A673 (cell line): ENCODE data around the gene FXYD3.

Source experiments
- EZH2 ChIP-seq: fragments of 200-600 bp; sonication (generic); IDR thresholded peaks from 2 replicates; pipeline ENCODE4 v1.6.1; 2017; ENCODE audit warnings: borderline replicate concordance, low read depth, mild to moderate bottlenecking, mixed read lengths, antibody characterized with exemption, low read length; ENCODE audit not compliant: poor library complexity, severe bottlenecking
- TF ChIP-seq, protein P1 (sequence below): fragments of 300-800, 200-600 bp; sonication (generic); conservative IDR thresholded peaks from 2 replicates; pipeline ENCODE4 v1.5.1; 2017; ENCODE audit warnings: low read depth, mild to moderate bottlenecking, antibody characterized with exemption, low read length, moderate library complexity, mixed read lengths

DNA sequence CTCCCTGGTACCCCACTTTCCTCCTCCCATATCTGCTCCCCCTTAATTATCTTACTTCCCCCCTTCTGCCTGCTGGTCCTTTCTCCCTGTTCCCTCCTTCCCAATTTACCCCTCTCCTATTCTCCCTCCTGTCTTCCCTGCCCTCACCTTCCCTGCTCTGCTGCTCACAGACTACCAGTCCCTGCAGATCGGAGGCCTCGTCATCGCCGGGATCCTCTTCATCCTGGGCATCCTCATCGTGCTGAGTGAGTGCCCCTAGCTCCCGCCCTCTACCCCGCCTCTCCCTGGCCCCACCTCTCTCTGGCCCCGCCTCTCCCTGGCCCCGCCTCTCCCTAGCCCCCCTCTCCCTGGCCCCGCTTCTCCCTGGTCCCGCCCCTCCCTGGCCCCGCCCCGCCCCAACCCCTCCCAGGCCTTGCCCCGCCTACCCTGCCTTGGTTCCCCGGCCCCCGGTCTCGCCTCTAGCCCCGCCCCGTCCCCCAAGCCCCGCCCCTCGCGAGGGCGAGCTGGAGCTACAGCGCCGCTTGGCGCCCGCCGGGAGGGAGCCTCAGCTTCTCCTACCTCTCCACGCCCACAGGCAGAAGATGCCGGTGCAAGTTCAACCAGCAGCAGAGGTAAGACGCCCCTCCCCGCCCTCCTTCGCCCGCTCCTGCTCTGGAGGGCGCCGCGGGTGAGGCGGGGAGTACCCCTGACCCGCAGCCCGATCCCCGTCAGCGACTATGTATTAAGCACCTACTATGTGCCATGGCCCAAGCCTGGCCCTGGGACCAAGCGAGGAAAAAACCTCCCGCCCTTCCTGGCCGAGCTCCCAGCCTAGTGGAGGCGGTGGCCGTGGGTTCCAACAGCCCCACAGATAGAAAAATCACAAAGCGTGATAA lies 25.6 kb downstream of the FXYD3 start:
- TF ChIP-seq, protein P1, sequence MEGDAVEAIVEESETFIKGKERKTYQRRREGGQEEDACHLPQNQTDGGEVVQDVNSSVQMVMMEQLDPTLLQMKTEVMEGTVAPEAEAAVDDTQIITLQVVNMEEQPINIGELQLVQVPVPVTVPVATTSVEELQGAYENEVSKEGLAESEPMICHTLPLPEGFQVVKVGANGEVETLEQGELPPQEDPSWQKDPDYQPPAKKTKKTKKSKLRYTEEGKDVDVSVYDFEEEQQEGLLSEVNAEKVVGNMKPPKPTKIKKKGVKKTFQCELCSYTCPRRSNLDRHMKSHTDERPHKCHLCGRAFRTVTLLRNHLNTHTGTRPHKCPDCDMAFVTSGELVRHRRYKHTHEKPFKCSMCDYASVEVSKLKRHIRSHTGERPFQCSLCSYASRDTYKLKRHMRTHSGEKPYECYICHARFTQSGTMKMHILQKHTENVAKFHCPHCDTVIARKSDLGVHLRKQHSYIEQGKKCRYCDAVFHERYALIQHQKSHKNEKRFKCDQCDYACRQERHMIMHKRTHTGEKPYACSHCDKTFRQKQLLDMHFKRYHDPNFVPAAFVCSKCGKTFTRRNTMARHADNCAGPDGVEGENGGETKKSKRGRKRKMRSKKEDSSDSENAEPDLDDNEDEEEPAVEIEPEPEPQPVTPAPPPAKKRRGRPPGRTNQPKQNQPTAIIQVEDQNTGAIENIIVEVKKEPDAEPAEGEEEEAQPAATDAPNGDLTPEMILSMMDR = peak; percentile 59
- no peak for TF ChIP-seq EZH2
